8988T (cell line): Measurements from ENCODE around the gene LRRC2.
"Not testable (repeated sequence)": the region's sequence is repeated elsewhere in the genome, so short reads cannot be mapped to it uniquely, and the experiment has no call there.

ENCODE experiments used
- DNase-seq: peaks from one replicate; pipeline ENCODE4 v3.0.0; 2011

LRRC2 gene

GRCh38 chr3:46522201-46522600 lies 43.9 kb downstream of the LRRC2 start:
- DNase-seq: not testable (repeated sequence)

DNA sequence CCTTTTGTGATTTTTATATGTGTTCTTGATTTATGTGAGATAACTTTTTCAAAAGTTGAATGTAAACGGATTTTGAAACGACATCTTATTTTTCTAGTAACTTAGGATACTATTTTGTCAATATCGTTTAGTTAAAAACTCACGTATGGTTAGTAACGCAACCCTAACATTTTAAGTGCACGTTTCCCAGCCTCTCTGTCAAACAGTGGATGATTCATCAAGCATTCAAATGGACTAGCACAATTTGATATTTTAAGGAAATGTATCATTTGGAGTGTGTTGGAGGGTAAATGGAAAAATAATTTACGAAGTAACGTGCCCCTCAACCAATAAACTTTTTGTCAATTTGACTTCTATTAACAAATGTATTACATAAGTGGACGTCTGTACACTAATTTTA lies 45.0 kb downstream of the LRRC2 start:
- DNase-seq: no peak

- no peak for DNase-seq
These were observed 45.6 kb downstream of the LRRC2 start for GRCh38 chr3:46520531-46520930.

DNA sequence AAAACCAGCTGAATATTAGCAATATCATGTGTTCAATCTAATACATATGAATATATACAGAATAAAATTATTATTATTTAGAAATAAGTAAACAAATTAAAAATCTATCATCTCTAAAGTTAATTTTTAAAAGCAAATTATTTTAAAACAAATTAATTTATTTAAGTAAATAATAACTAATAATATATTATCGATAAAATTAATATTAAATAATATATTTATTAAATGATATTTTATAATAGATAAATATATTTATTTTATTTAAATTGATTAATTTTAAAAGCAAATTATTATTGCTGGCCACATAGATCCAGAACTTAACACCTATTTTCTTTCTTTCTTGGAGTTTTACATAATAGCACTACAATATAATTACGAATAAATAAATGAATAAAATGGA lies 46.1 kb downstream of the LRRC2 start:
- no peak for DNase-seq

DNA sequence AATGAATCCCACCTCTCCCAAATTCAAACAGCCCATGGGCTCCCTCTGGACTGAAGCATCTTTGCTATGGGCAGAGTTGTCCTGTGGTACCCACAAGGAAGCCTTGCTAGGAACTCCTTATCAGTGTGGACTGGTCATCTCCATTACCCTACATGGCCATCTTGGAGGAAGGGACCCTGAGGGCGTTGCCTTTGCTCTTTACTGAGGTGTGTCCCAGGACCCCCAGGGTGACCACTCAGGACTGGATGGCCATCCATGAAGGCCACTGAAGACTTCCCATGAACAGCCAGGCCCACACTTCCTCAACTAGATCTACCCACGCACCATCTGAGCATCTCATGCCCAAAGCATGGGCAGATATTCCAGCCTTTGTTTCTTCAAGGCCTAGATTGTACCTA lies 48.3 kb downstream of the LRRC2 start:
- no peak for DNase-seq

DNA sequence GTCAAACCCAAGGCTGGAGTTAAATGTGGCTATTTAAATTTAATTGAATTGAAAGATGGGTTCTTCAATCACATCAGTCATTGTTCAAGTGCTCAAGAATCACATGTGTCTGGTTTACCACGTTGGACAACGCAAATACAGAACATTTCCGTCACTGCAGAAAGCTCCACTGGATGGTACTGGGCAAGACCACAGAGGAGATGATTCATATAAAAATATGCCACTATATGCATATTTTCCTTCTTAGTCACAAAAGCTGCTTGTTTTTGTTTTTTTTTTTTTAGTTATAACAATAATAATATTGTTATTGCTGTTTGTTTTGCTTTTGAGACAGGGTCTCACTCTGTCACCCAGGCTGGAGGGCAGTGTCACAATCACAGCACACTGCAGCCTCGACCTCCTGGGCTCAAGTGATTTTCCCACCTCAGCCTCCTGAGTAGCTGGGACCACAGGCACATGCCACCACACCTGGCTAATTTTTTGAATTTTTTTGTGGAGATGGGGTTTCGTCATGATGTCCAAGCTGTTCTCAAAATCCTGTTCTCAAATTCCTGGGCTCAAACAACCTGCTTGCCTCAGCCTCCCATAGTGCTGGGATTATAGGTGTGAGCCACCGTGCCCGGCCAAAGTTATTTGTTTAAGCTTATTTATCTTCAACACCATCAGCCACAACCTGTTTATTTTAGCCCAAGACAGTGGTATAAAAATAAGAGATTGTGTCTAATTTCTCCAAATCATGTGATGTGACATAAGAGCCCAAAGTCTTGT lies 48.9 kb downstream of the LRRC2 start:
- DNase-seq: no peak

- DNase-seq: no peak
These were observed 49.6 kb downstream of the LRRC2 start for GRCh38 chr3:46516521-46516920.

- DNase-seq: no peak
These were observed 53.8 kb downstream of the LRRC2 start for GRCh38 chr3:46512191-46512749.

DNA sequence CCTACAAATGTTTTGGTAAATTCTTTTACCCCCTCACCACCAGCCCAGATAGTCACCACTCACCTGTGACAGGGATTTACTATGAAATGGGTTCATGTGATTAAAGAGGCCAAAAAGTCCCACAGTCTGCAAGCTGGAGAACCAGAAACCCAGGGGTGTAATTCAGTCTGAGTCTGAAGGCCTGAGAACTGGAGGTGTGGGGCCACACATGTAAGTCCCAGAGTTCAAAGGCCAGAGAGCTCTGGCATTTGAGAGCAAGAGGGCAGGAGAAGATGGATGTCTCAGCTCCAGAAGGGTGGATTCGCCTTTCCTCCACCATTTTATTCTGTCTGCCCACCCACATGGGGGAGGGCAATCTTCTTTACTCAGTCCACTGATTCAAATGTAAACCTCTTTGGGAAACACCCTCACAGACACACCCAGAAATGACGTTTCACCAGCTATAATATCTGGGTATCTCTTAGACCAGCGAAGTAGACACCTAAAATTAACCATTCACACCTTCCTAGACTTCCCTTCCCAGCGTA lies 56.4 kb downstream of the LRRC2 start:
- no peak for DNase-seq

DNA sequence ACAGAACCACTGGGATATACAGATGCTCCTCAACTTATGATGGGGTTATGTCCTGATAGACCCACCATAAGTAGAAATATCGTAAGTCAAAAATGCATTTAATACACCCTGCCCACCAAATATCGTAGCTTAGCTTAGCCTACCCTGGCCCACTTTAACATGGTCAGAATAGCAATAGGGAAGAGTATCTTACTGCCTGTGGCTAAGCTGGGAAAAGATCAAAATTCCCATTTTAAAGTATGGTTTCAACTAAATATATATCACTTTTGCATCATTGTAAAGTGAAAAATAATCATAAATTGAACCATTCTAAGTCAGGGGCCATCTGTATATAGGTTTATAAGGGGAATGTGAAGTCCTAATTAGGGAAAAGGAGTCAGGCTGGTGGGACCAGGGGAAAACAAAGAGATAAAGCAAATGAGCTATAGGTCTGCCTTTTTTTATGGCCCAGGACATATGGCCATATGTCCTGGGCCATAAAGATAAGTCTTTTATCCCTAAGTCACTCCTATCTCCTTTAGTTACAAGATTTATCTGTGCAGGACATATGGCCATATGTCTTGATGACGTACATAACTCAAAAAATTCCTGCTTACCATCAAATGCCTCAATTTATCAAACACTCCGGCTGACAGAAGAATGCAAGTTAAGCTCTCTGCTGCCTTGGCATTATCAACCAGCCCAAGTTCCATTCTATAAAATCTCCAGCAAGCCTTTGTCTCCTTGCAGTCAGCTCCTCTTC lies 57.1 kb downstream of the LRRC2 start:
- no peak for DNase-seq

- DNase-seq: no peak
These were observed 59.6 kb downstream of the LRRC2 start for GRCh38 chr3:46506526-46506925.

DNA sequence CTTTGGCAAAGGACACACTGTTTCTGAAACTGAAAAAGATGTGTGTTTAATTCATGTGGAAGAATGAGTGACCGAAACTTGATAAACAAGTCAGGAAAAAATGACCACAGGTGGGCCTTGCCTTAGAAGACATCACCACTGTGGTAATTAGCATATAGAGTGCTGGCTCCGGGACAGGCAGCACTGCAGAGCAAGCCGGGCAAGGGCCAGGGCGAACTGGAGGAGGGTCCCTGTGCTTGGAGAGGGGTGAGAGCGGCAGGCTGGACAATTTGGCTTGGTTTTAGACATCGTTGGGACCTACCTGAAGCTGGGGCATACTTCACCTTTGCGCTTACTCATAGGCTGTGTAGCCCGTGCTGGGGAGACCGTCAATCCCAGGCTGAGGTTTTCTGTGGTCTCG lies 60.1 kb downstream of the LRRC2 start:
- no peak for DNase-seq

GRCh38 chr3:46504789-46505188 lies 61.3 kb downstream of the LRRC2 start:
- no peak for DNase-seq

- no peak for DNase-seq
These were observed 62.8 kb downstream of the LRRC2 start for GRCh38 chr3:46503200-46503874.

- DNase-seq: no peak
These were observed 64.4 kb downstream of the LRRC2 start for GRCh38 chr3:46501702-46502101.

GRCh38 chr3:46500656-46501635 lies 65.2 kb downstream of the LRRC2 start:
- DNase-seq: no peak

DNA sequence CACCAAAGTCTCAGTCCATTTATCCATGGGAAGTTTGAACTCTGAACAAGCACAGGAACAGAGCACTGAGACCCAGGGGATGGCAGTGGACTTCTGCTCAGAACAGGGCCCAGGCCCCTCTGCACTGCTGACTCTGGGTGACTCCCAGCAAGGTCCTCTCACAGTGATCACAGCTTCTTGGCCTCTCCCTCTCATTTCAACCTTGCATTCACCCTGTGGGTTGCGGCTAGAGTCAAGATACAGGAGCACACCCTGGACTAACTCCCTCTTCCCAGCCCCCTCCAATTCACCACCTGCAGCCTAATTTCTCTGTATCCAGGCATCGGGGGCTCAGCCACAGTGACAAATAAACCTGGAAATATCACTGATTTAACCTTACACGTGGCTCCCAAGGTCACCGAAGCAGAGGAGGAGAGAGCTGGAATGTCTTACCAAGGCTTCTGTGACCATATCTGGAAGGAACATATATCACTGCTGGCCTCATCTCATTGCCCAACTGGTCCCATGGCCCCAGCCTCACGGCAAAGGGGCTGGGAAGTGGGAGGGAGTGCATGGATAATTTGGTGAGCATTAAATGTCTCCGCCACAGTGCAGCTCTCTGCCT lies 67.1 kb downstream of the LRRC2 start:
- DNase-seq: no peak

DNA sequence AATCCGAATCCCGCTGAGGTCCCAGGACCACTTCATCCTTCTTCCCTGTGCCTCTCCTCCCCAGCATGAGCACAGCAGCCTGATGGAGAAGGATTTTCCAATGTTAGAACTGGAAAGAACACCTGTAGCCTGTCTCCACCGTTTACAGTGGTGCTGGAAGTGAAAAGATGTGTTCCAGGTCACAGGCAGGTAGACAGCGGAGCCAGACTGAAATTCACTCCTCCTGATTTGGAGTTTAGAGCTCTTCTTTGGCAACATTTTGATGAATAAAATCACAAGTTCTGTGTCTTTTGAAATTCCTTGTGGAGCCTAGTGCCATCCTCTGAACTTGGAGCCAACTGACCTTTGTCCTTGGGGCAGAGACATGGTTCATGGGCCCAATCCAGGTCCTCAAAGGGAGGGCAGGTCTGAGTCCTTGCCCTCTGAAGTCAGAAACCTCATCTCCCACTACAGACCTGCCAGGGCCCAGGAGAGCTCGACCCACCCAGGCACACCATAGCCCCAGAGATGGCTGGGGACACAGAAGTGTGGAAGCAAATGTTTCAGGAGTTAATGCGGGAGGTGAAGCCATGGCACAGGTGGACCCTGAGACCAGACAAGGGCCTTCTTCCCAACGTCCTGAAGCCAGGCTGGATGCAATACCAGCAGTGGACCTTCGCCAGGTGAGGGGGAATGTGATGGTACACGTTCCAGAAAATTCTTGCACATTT lies 68.4 kb downstream of the LRRC2 start, which contains the start of gene RTP3:
RTP3 (plus strand) TSS at position 421 of the 710 bp plus-strand sequence; CDS start at position 508, 87 bp downstream.
- no peak for DNase-seq

DNA sequence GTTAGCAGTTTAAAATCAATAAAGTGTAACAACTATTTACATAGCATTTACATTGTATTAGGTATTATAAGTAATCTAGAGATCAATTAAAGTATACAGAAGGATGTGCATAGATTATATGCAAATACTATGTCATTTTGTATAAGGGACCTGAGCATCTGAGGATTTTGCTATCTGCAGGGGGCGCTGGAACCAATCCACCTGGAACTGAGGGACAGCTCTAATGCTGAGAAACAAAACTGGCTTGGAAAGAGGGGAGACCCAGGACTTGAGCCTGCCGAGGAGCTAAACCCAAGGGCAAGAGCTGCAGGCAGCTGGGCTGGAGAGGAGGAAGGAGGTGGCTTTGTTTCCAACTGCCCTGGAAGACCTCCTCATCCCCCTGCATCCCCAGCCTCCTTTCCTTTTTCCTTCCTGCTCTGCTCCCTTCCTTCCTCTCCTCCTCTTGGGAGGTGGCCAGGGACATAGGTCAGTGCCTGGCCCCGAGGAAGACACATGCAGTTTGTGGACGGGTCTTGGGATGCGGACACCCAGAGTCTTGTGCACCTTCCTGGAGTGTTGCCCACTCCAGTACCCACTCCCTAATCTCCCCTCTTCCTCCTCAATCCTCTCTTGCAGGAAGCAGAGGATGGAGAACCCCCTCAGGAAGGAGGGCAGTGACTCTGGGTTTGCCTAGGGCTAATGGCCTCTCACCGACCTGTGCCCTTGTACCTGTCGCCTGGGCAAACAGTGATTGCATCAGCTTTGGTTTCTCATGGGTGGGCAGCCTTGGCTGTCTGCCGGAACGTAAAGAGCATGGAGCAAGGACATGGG lies 69.2 kb downstream of the LRRC2 start:
- no peak for DNase-seq

GRCh38 chr3:46495901-46496456 lies 70.1 kb downstream of the LRRC2 start:
- peak; percentile 58 for DNase-seq
